ENCODE measurements around the gene PHLDB1.
A peak's percentile ranks its signal among the peaks of the same experiment; 100 is the strongest.

Gene PHLDB1

DNA sequence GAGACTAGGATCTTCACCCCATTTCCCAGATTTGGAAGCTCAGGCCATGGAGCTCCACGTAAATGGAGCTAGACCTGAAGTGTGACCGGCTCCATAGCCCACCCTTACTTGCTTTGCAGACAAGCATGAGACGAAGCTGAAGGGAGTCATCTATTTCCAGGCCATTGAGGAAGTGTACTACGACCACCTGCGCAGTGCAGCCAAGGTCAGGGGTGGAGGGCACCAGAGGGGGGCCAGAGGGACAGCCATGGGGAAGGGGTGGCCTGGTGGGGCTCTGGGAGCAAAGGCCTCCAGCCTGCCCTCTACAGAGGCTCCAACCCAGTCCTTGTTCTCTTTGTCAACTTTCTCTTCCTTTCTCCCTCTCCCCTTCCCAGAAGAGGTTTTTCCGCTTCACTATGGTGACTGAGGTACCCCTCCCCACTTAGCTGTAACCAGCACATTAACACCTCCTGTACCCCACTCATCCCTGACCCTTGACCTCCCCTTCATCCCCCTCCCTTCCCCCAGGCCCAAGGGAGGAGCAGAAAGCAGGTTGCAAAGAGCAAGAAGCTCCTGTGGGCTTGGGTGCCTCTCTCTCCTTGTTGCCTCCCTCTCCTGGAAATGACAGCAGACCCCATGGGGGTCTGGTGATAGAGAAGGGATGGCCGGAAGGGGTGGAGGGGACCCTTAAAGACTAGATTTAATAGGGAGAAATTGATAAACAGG lies 48.2 kb downstream of the PHLDB1 start:
- no peak for ATAC-seq
- H3K4me3 Mint-ChIP-seq, result no peak overlapping the region

DNA sequence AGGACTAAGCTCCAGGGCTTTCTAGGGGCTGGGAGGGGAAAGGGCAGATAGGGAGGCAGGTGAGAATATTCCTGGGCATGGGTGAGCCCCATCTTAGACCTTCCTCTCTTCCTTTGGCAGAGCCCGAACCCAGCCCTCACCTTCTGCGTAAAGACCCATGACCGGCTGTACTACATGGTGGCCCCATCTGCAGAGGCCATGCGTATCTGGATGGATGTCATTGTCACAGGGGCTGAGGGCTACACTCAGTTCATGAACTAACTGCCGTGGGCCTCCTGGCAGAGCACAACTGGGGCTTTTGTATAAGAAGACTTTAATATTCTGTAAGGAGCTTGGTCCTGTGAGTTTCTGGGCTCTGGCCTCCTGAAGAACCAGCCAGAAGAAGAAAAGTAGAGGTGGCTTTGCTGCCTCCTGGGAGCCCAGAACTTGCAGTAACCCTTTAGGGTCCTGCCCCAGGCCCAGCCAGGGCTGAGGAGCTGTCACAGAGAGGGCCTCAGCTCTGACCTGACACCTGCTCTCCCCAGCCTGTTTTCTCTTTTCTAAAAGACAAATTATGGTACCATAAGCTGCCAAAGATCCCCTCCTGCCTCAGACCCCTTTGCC lies 49.2 kb downstream of the PHLDB1 start:
- H3K27me3 Mint-ChIP-seq, result peaks cover 8% of the 10 kb centered on the region
- H3K4me1 Mint-ChIP-seq, result peaks cover 8% of the 10 kb centered on the region
- H3K9me3 Mint-ChIP-seq, result no peaks in the 10 kb centered on the region
- ATAC-seq, result no peak
- no peaks in the 10 kb centered on the region for H3K36me3 Mint-ChIP-seq
- no peak overlapping the region for H3K4me3 Mint-ChIP-seq
- peak overlapping the region; percentile 18 for H3K27ac Mint-ChIP-seq

More for the DNA sequence above, 48.2 kb downstream of the PHLDB1 start:
- Mint-ChIP-seq H3K27me3 (peaks cover 8% of the 10 kb centered on the region), H3K9me3 (no peaks in the 10 kb centered on the region), H3K36me3 (no peaks in the 10 kb centered on the region), H3K4me1 (peaks cover 8% of the 10 kb centered on the region), H3K27ac (no peak overlapping the region)

DNA sequence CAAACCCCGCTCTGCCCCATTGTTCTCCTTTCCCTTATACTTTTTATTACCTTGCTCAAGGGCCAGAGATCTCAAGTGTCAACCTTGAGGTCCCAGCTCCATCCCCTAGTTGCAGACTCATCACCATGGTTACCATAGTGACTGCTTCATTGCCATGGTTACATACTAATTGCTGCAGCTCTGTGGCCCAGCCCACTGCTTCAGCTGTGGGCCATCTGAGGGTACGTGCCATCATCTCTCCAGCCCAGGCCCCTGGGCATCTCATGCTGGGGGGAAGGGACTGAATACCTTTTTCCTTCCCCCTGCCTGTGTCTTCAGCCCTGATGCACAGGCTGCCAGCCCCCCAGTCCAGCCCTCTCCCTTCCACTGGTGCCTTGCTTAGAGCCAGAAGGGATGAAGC lies 49.8 kb downstream of the PHLDB1 start:
- Mint-ChIP-seq H3K4me1 (peaks cover 7% of the 10 kb centered on the region), H3K4me3 (no peak overlapping the region), H3K36me3 (no peaks in the 10 kb centered on the region), H3K27me3 (peaks cover 8% of the 10 kb centered on the region), H3K27ac (peak overlapping the region; percentile 18), H3K9me3 (no peaks in the 10 kb centered on the region)
- no peak for ATAC-seq

DNA sequence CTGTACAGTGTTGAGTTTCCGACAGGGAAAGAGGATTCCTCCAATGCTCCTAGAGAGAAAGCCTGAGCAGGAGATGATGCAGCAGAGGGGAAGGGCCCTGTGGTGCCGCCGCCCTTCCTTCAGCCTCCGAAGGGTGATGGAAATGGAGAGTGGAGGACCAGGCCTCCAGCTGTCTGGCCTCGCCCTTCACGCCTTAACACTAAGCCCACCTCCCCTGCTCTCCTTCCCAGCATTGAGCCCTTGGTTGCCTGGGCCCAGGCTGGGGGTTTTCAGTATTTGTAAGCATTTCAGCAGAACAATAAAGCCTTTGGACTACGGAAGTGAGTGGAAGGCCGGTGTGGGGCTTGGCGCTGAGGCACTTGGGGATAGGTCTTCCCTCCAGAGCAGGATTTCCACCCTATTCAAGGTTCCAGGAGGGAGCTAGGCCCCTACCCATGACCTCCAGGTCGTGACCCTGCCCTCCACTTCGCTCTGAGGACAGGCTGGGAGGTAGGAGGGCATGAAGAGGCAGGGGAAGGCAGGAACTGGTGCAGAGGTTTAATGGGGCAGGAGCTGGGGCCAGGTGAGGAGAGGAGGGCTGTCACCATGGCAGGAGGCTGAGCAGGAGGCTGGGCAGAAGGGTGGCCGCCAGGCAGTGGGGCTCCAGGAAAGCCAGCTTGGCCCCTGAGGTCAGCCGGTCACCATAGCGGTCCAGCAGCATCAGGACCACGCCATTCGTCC lies 50.5 kb downstream of the PHLDB1 start:
- Mint-ChIP-seq H3K36me3 (no peaks in the 10 kb centered on the region), H3K27ac (no peak overlapping the region), H3K4me1 (peaks cover under 1% of the 10 kb centered on the region), H3K9me3 (no peaks in the 10 kb centered on the region), H3K4me3 (no peak overlapping the region), H3K27me3 (peaks cover 8% of the 10 kb centered on the region)
- no peak for ATAC-seq

DNA sequence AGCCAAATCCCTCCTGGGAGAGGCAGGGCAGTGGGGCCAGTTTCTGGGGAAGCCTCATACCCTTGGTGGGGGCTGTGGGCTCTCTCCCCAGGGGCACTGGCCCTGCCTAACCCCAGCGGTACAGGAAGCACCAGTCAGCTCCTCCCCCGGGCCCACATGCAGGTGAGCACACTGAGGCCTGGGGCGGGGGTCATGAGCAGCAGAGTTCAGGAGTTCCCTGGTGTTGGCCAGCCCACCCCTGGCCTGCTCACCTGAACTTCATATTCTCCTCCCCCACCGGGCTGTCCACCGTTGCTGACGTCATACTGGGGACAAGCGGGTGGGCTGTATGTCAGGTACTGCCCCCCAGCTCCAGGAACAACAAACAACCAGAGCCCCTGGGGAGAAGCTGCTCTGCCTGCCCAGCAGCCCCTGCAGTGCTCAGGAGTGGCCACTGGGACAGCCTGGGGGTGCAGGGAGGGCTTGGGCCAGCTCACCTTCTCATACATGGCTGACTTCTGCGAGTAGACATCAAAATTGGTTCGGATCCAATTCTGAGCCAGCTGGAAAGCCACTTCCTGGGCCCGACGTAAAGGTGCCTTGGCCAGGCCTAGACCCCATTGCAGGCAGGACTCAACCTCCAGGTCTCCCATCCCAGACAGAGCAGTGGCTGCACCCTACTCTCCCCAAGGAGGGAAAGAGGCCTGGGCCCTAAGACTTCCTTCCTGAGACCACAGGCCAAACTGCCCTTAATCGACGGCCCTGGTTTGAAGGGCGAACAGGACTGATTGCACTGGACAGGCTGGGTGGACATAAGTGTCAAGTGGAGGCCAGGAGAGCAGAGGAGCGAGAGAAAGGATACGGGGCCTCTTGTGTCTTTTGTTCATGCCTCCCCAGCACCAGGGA lies 51.3 kb downstream of the PHLDB1 start:
- H3K4me3 Mint-ChIP-seq, result no peak overlapping the region
- no peaks in the 10 kb centered on the region for H3K4me1 Mint-ChIP-seq

DNA sequence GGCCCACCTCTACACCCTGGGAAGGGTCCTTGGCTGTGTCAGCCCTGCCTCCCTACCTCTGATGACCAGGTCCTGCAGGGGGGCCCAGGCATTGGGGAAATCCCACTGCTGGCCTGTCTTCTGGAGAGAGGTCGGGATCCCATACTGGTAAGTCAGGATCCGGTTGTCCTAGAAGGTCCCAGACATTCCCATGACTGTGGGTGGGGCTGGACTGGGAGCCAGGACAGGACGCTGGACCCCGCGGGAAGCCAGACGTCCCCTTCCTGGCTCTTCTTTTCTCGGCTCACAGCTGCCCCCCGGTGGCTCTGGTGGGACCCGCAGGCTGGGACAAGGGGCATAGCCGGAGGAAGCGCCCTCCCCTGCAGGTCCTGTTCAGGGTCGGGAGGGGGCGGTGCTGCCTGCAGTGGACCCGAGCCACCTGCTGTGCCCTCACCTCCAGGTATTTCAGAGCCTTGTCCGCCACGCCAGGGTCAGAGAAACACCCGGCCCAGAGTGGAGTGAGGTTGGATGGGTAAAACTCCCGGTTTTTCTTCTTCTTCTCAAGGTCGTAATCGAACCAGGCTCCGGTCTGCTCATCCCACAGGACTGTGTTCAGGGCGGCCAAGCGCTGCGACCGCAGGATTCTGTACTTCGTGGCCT lies 52.0 kb downstream of the PHLDB1 start:
- Mint-ChIP-seq H3K4me1 (no peaks in the 10 kb centered on the region), H3K27ac (no peak overlapping the region), H3K27me3 (peaks cover 8% of the 10 kb centered on the region), H3K9me3 (no peaks in the 10 kb centered on the region), H3K4me3 (no peak overlapping the region), H3K36me3 (no peaks in the 10 kb centered on the region)
- peak; percentile 83 for ATAC-seq

More for the DNA sequence above, 51.3 kb downstream of the PHLDB1 start:
- Mint-ChIP-seq H3K9me3 (no peaks in the 10 kb centered on the region), H3K27me3 (peaks cover 8% of the 10 kb centered on the region), H3K36me3 (no peaks in the 10 kb centered on the region), H3K27ac (no peak overlapping the region)
- no peak for ATAC-seq

DNA sequence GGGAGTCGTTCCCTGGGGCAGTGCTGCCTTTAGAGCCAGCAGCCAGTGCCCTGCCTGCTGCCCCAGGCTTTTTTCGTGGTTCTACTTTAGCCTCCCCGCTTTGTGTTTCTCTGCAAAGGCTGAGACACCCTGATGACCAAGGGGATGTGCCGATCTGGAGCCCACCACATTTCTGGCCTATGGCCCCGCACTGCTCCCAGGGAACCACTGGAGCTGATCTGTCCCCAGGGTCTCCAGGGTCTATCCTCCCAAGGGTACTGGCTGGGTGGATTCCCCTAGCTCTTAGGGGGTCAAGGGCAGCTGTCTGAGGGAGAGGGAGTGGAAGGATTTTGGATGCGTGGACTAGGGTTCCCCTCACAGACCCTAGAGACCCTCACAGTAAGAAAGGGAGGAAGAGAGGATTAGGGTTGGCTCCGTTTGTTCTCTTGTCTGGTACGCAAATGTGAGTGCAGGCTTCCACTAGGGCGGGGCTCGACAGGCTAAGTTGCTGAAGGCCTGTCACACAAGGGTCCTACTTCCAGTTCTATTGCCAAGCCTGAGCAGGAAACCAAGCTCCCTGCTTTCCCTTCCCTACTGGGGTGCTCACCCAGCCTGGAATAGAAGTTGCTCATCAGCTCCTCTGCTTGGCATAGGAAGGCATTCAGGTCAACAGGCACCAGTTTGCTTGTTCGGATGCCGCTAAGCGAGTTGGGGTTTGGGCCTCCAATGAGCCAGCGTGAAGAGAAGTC lies 52.7 kb downstream of the PHLDB1 start:
- H3K27me3 Mint-ChIP-seq, result peaks cover 8% of the 10 kb centered on the region
- no peaks in the 10 kb centered on the region for H3K36me3 Mint-ChIP-seq
- no peak overlapping the region for H3K27ac Mint-ChIP-seq
- no peak for ATAC-seq
- no peaks in the 10 kb centered on the region for H3K9me3 Mint-ChIP-seq
- H3K4me1 Mint-ChIP-seq, result no peaks in the 10 kb centered on the region
- H3K4me3 Mint-ChIP-seq, result no peak overlapping the region

DNA sequence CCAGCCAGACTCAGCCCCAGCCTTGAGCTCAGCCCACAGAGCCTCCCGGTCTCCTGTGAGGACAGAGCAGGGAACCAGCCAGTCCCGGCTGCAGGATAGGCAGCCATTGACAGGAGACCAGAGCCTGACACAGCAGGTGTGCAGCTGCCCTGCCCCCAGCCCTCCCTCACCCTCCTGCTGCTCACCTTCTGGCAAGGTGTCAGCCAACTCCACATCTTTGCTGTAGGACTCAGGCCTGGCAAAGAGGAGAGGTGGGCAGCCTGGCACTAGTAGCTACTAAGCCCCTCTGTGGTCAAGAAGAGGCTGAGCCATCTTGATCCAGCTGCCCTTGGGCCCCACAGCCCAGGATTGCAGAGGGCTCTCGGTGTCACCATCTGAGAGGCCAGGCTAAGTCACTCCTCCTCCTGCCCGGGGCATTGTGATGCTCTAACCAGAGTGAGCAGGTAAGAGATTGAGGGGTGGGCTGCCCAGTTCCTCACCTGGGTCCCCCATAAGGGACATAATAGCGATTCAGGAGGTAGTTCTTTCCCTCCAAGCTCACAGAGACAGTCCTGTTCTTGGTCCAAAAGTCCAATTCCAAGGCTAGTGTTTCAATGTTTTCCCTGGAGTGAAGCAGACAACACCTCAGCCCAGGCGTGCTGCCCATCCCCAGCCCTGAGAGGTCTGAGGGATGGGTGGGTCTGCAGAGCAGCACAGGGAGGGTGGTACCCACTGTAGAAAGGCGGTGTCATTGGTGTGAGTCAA lies 53.4 kb downstream of the PHLDB1 start:
- Mint-ChIP-seq H3K9me3 (no peaks in the 10 kb centered on the region), H3K4me1 (no peaks in the 10 kb centered on the region), H3K36me3 (no peaks in the 10 kb centered on the region), H3K4me3 (no peak overlapping the region), H3K27ac (no peak overlapping the region), H3K27me3 (peaks cover 8% of the 10 kb centered on the region)
- no peak for ATAC-seq

DNA sequence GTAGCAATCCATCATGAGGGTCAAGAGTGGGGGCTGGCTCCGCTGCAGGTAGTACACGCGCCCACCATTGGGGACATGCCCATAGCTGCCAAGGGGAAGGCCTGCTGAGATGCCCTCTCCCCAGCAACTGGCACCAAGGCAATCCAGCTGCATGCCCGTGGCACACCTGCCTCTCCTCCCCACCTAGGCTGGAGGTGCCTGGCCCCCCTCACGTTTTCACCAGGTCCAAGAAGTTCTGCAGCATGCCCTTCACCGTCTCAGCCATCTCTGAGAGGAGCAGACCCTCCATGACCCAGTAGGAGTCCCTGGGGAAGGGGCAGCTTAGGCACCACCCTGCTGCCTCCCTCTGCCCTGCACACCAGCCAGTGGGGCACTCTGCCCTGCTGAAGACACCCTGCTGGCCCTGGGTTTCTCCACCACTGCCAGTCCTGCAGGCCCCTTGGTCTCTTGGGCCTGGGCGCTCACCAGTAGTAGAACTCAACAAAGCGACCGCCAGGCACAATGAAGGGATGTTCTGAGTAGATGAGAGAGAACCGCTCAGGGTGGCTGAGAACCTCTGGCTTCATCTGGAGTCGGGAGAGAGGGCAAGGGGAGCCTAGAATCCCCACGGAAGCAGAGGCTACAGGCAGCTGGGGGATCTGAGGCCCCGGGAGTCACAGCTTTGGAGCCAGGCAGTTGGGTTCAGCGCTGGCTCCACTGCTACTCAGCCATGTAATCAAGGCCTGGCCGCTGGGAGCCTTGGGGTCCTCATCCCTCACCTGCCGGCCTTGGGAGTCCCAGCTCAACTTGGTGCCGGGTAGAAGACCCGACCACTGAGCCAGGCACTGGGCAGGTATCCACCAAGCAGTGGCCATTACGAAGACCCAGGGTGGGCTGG lies 54.2 kb downstream of the PHLDB1 start:
- Mint-ChIP-seq H3K4me1 (no peaks in the 10 kb centered on the region), H3K4me3 (no peak overlapping the region)

DNA sequence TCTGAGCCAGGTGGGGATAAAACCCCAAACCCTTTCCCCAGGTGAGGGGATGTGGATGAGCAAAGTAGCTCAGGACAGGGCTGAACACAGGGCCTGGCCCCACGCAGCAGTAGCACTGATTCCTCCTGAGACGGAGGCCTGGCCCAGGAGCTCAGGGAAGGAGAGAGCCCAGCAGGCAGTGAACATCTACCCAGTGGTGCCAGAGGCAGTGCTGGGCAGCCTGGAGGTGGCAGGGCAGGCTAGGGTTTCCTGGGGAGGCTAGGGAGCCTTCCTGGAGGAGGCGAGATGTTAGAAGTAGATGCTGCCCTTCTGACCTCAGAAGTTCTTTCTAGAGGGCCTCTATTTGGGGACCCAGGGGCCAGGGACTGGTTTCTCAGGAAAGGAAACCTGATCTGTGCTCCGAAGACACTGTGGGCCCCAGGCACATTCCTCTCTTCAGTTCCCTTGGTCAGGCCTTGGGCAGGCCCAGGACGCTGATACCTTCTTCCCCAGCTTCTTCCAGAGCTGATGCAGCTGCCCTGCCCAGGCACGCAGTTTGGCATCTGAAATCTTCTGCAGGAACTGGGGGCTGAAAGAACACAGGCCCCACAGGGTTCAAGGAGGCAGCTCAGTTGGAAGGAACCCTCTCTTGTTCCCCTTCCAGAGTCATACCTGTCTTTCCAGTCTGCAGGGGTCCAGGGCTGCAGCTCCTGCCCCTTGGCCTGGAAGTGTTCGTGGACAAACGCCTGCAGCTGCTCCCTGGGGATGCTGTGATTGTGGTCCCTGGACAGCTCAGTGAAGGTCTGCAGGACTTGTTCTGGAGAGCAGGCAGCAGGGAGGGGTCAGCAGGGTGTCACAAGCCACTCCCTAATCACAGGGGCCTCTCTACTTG lies 55.2 kb downstream of the PHLDB1 start:
- no peak overlapping the region for H3K4me3 Mint-ChIP-seq
- H3K27me3 Mint-ChIP-seq, result peaks cover 8% of the 10 kb centered on the region
- no peak for ATAC-seq
- H3K36me3 Mint-ChIP-seq, result no peaks in the 10 kb centered on the region
- H3K27ac Mint-ChIP-seq, result no peak overlapping the region
- no peaks in the 10 kb centered on the region for H3K4me1 Mint-ChIP-seq
- H3K9me3 Mint-ChIP-seq, result no peaks in the 10 kb centered on the region

More for the DNA sequence above, 54.2 kb downstream of the PHLDB1 start:
- Mint-ChIP-seq H3K36me3 (no peaks in the 10 kb centered on the region), H3K9me3 (no peaks in the 10 kb centered on the region), H3K27ac (no peak overlapping the region), H3K27me3 (peaks cover 8% of the 10 kb centered on the region)
- ATAC-seq, result no peak

DNA sequence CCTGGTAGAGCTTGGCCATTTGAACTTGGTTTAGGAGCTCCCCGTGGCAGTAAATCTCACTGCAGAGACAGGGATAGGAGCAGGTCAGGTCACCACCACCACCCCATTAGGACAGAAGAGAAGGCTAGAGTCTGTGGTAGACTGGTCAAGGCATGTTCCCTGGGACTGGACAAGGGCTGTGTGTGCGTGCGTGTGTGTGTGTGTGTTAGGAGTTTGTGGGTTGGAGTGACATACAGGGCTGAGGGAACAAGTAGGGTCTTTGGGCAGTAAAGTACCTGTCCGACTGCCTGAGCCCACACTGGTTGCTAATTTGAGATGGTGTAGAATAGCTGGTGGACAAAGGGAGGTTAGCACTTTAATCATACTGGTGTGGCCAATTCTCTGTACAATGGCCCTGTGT lies 56.0 kb downstream of the PHLDB1 start:
- Mint-ChIP-seq H3K36me3 (no peaks in the 10 kb centered on the region), H3K27me3 (peaks cover 8% of the 10 kb centered on the region), H3K9me3 (no peaks in the 10 kb centered on the region), H3K4me1 (no peaks in the 10 kb centered on the region), H3K4me3 (no peak overlapping the region), H3K27ac (no peak overlapping the region)
- ATAC-seq, result no peak

DNA sequence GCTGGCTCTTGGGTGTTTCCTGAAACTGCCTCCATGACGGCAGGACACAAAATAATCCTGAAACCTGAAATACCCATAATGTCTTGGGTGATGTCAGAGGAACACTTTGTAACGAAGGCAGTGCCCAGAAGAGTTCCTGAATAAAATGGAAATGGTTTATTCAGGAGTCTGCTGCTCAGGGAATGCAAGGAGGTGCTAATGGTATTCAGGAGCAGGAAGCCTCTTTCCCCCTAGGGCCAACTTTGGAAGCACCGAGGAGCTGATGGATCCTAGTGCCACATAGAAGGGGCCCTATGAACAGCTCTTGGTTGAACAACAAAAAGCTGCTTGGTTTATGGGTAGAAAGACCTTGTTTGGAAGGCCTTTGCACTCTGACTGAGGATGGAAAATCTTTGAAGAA lies 56.5 kb downstream of the PHLDB1 start:
- H3K4me1 Mint-ChIP-seq, result no peaks in the 10 kb centered on the region
- H3K27me3 Mint-ChIP-seq, result peaks cover 11% of the 10 kb centered on the region
- H3K4me3 Mint-ChIP-seq, result no peak overlapping the region
- no peaks in the 10 kb centered on the region for H3K36me3 Mint-ChIP-seq
- no peak for ATAC-seq
- no peaks in the 10 kb centered on the region for H3K9me3 Mint-ChIP-seq
- no peak overlapping the region for H3K27ac Mint-ChIP-seq
